Heart right ventricle (tissue), 16 donors: Measurements from ENCODE around the gene POSTN. TPM values are rescaled to one million over a fixed set of nuclear protein-coding genes. Genes with fewer than 3 reads are reported as not detected.

Experiments used
- ATAC-seq, 8 donors: fragments of 200-7000 bp; cut with Tn5 transposase; one replicate each; pipeline ENCODE4 v1.9.1; 2020; ENCODE audit warnings: mild to moderate bottlenecking in 8 of 8, moderate library complexity in 8 of 8, moderate number of reproducible peaks in 1 of 8
- DNase-seq, 2 donors: peaks; one replicate each; pipeline ENCODE4 v3.0.0-alpha.2; 2020
- H3K27ac ChIP-seq, 10 donors: fragments of 200-600 bp; sonication (generic) in 2 of 10; one replicate each; pipeline versions ENCODE4 v1.5.0 to v1.8.0; 2020 to 2022; ENCODE audit warnings: mild to moderate bottlenecking in 3 of 10
- H3K27me3 ChIP-seq, 7 donors: fragments of 200-600 bp; one replicate each; pipeline ENCODE4 v1.8.0; 2021 to 2022; ENCODE audit warnings: mild to moderate bottlenecking in 2 of 7
- H3K36me3 ChIP-seq, 9 donors: fragments of 200-600 bp; sonication (generic) in 1 of 9; one replicate each; pipeline versions ENCODE4 v1.5.0 to v1.8.0; 2020 to 2022; ENCODE audit warnings: mild to moderate bottlenecking in 2 of 9
- H3K4me1 ChIP-seq, 9 donors: fragments of 200-600 bp; sonication (generic) in 1 of 9; one replicate each; pipeline versions ENCODE4 v1.5.0 to v1.8.0; 2020 to 2022; ENCODE audit warnings: mild to moderate bottlenecking in 4 of 9
- H3K4me3 ChIP-seq, 10 donors: fragments of 200-600 bp; sonication (generic) in 2 of 10; one replicate each; pipeline versions ENCODE4 v1.5.0 to v1.8.0; 2020 to 2022; ENCODE audit warnings: mild to moderate bottlenecking in 7 of 10, moderate library complexity in 2 of 10
- H3K9me3 ChIP-seq, 11 donors: fragments of 200-600 bp in 10 of 11; sonication (generic) in 2 of 11; one replicate each; pipeline versions ENCODE4 v1.5.0 to v1.8.0; 2013 to 2022; ENCODE audit warnings: mild to moderate bottlenecking in 2 of 11, control low read depth in 1 of 11, moderate library complexity in 1 of 11
- CTCF ChIP-seq, 9 donors: fragments of 200-600 bp; sonication (generic) in 2 of 9; IDR thresholded peaks; one replicate each; pipeline versions ENCODE4 v1.5.0 to v1.8.0; 2021 to 2022; ENCODE audit warnings: antibody characterized with exemption in 9 of 9, mild to moderate bottlenecking in 5 of 9, moderate library complexity in 1 of 9
- WGBS, 2 donors: extraction: QIAGEN DNeasy Blood & Tissue Kit; methylation state at CpG; one replicate each; pipeline ENCODE4 v1.1.7; 2013; ENCODE audit warnings: inconsistent platforms in 1 of 2; 5-methylcytosine and 5-hydroxymethylcytosine counted together
- intact Hi-C, 10 donors: fragments of 100-400 bp; cut with DNase I; formaldehyde crosslinking; loops; one replicate each; pipeline versions ENCODE4 v1.11.1 to v1.14.2; 2022
- polyA plus RNA-seq, 2 donors: library from polyadenylated mRNA; stranded (reverse); fragments of 200-250 nt; gene quantifications; one replicate each; pipeline ENCODE4 v1.2.3, GENCODE V29; 2013
- total RNA-seq, 10 donors: library from RNA; stranded (reverse); fragmentation: NEBNext Ultra II Directional in 3 of 10; extraction: Animal tissue kit (Norgen Biotek cat#: 25700) in 3 of 10; gene quantifications; one replicate each; pipeline versions ENCODE4 v1.2.1 to v1.2.4, GENCODE V29; 2021 to 2023
- donor health status: Arrhythmogenic right ventricular cardiomyopathy.
- donor health status: ischemic (EF 13 %, LVEDD 7.1; RV severe dilation, severe dysfunction).
- donor health status: healthy with polysubstance abuse.
- donor health status: DM: no; HTN: yes; CAD: no.
- donor health status: DM: no; HTN: no; CAD: no.
- donor health status: ischemic (EF 25% LVEDD 6.9; RV normal size, moderate dysfunction).
- donor health status: ischemic (EF 25% LVEDD 5.7; RV mildly dilated, moderate dysfunction).
- donor health status: healthy.
- donor health status: DM: yes; HTN: yes; CAD: no.
- donor health status: Ischemic cardiomyopathy.
- donor health status: ischemic (EF 35%, LVEDD 5.7; RV mildly dilated, moderate dysfunction).
- donor health status: nonischemic (EF 11% LVEDD 7.7; RV severe dilation, severe dysfunction).
- donor health status: DM: yes; HTN: yes; CAD: no.
- donor health status: PGD.
- donor health status: ischemic (EF 29% LVEDD 5.4; RV normal size, mild dysfunction).
- donor health status: nonischemic (EF 23%, LVEDD 6.1; RV moderate dilation, normal function).

POSTN gene
- total and polyA plus RNA-seq, 12 donors = 3.7 to 112 (median 20.6) TPM

- Histone ChIP-seq H3K36me3 (no peaks in the 10 kb centered on the region), H3K4me1 (no peaks in the 10 kb centered on the region), H3K27me3 (no peaks in the 10 kb centered on the region), H3K27ac (no peak overlapping the region), H3K9me3 (peaks cover 0 to 23% (median 5%) of the 10 kb centered on the region in 11 donors), H3K4me3 (no peak overlapping the region)
- intact Hi-C loops = loop anchor here in 2 of 10 donors (5.0 kb wide), 2 partner anchors 47 to 298 kb away; no protein-coding TSS in a partner anchor
- ATAC-seq (no peak), DNase-seq (no peak)
- TF ChIP-seq CTCF (IDR thresholded peaks at IDR 0.05) = no peak
- 87 to 91% methylated on average over 1 of the region's 1 CpG for WGBS, 2 donors
Measured at GRCh38 chr13:37534676-37535075, 63.9 kb downstream of the POSTN start.

- WGBS, 2 donors = 61 to 68% methylated on average over 3 of the region's 3 CpGs
- TF ChIP-seq CTCF (IDR thresholded peaks at IDR 0.05) = no peak
- Histone ChIP-seq H3K4me1 (peaks cover 0 to 3% (median 0%) of the 10 kb centered on the region in 9 donors), H3K27ac (no peak overlapping the region), H3K27me3 (no peaks in the 10 kb centered on the region), H3K36me3 (no peaks in the 10 kb centered on the region), H3K4me3 (no peak overlapping the region), H3K9me3 (peaks cover 0 to 25% (median 5%) of the 10 kb centered on the region in 11 donors)
- intact Hi-C loops = loop anchor here in 1 of 10 donors (5.0 kb wide), 1 partner anchor 298 kb away; no protein-coding TSS in a partner anchor
- ATAC-seq (no peak), DNase-seq (no peak)
Measured at GRCh38 chr13:37534181-37534580, 64.4 kb downstream of the POSTN start.

- DNase-seq (no peak), ATAC-seq (no peak)
- TF ChIP-seq CTCF (IDR thresholded peaks at IDR 0.05) = no peak
- 72 to 74% methylated on average over 2 of the region's 2 CpGs for WGBS, 2 donors
- intact Hi-C loops = loop anchor here in 1 of 10 donors (5.0 kb wide), 1 partner anchor 301 kb away; no protein-coding TSS in a partner anchor
- Histone ChIP-seq H3K9me3 (peaks cover 0 to 27% (median 5%) of the 10 kb centered on the region in 11 donors), H3K4me3 (no peak overlapping the region), H3K4me1 (peaks cover 0 to 8% (median 0%) of the 10 kb centered on the region in 9 donors), H3K27me3 (no peaks in the 10 kb centered on the region), H3K36me3 (no peaks in the 10 kb centered on the region), H3K27ac (no peak overlapping the region)
Measured at GRCh38 chr13:37531049-37531448, 67.5 kb downstream of the POSTN start.

GRCh38 chr13:37529751-37530385 is 68.7 kb downstream of the POSTN start:
- H3K4me1 ChIP-seq = peaks cover 0 to 8% (median 0%) of the 10 kb centered on the region in 9 donors
- ATAC-seq = peak in 1 of 8 donors; percentile 46
- H3K36me3 ChIP-seq = no peaks in the 10 kb centered on the region
- WGBS, 2 donors = 70 to 81% methylated on average over 2 of the region's 2 CpGs
- DNase-seq = no peak
- no peaks in the 10 kb centered on the region for H3K27me3 ChIP-seq
- H3K27ac ChIP-seq = no peak overlapping the region
- no peak overlapping the region for H3K4me3 ChIP-seq
- intact Hi-C loops = loop anchor here in 1 of 10 donors (5.0 kb wide), 1 partner anchor 302 kb away; no protein-coding TSS in a partner anchor
- TF ChIP-seq CTCF (IDR thresholded peaks at IDR 0.05) = no peak
- peaks cover 0 to 27% (median 5%) of the 10 kb centered on the region in 11 donors for H3K9me3 ChIP-seq
